Measurements from ENCODE around the gene GSTP1. TPM values are rescaled to one million over a fixed set of nuclear protein-coding genes. Genes with fewer than 3 reads are reported as not detected.

GSTP1 gene
- total RNA-seq, 1 experiment from 2014 or later: 893 TPM

- H3K4me1 ChIP-seq (ENCODE audit: control insufficient read depth in 1 of 2, insufficient read depth in 2 of 2, low read length in 2 of 2): peaks cover 5 to 25% of the 10 kb centered on the region in 2 experiments; a peak in 3 of 4 replicates
- no peaks in the 10 kb centered on the region for H4K20me1 ChIP-seq (ENCODE audit: insufficient read depth)
- H2AFZ ChIP-seq (ENCODE audit: low read depth, low read length, poor library complexity, severe bottlenecking): no peak overlapping the region
- H3K9me2 ChIP-seq (ENCODE audit: insufficient read depth): no peaks in the 10 kb centered on the region
- H3K9me3 ChIP-seq (ENCODE audit: control insufficient read depth in 1 of 2, insufficient read depth in 1 of 2, low read depth in 1 of 2, low read length in 2 of 2): no peaks in the 10 kb centered on the region
- H3K27ac ChIP-seq (ENCODE audit: low read depth, low read length): no peak overlapping the region
- POLR2A ChIA-PET: no interaction called here
- H3K79me2 ChIP-seq (ENCODE audit: insufficient read depth, low read length): no peaks in the 10 kb centered on the region
- H3K36me3 ChIP-seq (ENCODE audit: control insufficient read depth in 1 of 2, insufficient read depth in 2 of 2, low read length in 2 of 2): no peaks in the 10 kb centered on the region
- TF ChIP-seq POLR2A (IDR thresholded peaks at IDR 0.05; ENCODE audit: borderline replicate concordance, extremely low read depth, insufficient read depth, insufficient read length) (no peak), ATF3 (IDR thresholded peaks at IDR 0.05) (no peak)
- TF ChIP-seq, protein P1, sequence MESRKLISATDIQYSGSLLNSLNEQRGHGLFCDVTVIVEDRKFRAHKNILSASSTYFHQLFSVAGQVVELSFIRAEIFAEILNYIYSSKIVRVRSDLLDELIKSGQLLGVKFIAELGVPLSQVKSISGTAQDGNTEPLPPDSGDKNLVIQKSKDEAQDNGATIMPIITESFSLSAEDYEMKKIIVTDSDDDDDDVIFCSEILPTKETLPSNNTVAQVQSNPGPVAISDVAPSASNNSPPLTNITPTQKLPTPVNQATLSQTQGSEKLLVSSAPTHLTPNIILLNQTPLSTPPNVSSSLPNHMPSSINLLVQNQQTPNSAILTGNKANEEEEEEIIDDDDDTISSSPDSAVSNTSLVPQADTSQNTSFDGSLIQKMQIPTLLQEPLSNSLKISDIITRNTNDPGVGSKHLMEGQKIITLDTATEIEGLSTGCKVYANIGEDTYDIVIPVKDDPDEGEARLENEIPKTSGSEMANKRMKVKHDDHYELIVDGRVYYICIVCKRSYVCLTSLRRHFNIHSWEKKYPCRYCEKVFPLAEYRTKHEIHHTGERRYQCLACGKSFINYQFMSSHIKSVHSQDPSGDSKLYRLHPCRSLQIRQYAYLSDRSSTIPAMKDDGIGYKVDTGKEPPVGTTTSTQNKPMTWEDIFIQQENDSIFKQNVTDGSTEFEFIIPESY (IDR thresholded peaks at IDR 0.05; ENCODE audit: extremely low read depth, insufficient replicate concordance, low read length): no peak
- ATAC-seq (no peak), DNase-seq (ENCODE audit: low read depth, low spot score) (no peak)
- no peak overlapping the region for H3K4me2 ChIP-seq (ENCODE audit: low read length)
- CTCF ChIA-PET: interaction anchor here (1.6 kb wide), 1 partner anchor 65 kb away, joined by 4 read pairs; no protein-coding TSS in a partner anchor
- BruUV-seq (replicated peaks): no TSS peak
- no peak overlapping the region for H3K4me3 ChIP-seq (replicated peaks in 1 of 2; ENCODE audit: low read depth in 1 of 2, low read length in 2 of 2)
- no peak overlapping the region for H3K9ac ChIP-seq (ENCODE audit: low read length)
- H3K27me3 ChIP-seq (ENCODE audit: insufficient read depth, low read length): no peaks in the 10 kb centered on the region
- RAD21 ChIA-PET (ENCODE audit: low non-redundant PET in 1 of 2, low total read pairs in 2 of 2, uncharacterized antibody in 2 of 2, unreplicated experiment in 2 of 2): no interaction called here
- intact Hi-C loops (cut with micrococcal nuclease): no loop called here
Observed at GRCh38 chr11:67626970-67627369, 43.4 kb downstream of the GSTP1 start.

- DNase-seq (ENCODE audit: low read depth, low spot score): no peak
- Histone ChIP-seq H3K9me3 (ENCODE audit: control insufficient read depth in 1 of 2, insufficient read depth in 1 of 2, low read depth in 1 of 2, low read length in 2 of 2) (no peaks in the 10 kb centered on the region), H3K4me2 (ENCODE audit: low read length) (no peak overlapping the region), H3K4me3 (replicated peaks in 1 of 2; ENCODE audit: low read depth in 1 of 2, low read length in 2 of 2) (no peak overlapping the region), H3K36me3 (ENCODE audit: control insufficient read depth in 1 of 2, insufficient read depth in 2 of 2, low read length in 2 of 2) (no peaks in the 10 kb centered on the region), H3K79me2 (ENCODE audit: insufficient read depth, low read length) (no peaks in the 10 kb centered on the region), H3K27ac (ENCODE audit: low read depth, low read length) (no peak overlapping the region), H2AFZ (ENCODE audit: low read depth, low read length, poor library complexity, severe bottlenecking) (no peak overlapping the region), H4K20me1 (ENCODE audit: insufficient read depth) (no peaks in the 10 kb centered on the region), H3K9ac (ENCODE audit: low read length) (no peak overlapping the region), H3K4me1 (ENCODE audit: control insufficient read depth in 1 of 2, insufficient read depth in 2 of 2, low read length in 2 of 2) (peaks cover 5 to 25% of the 10 kb centered on the region in 2 experiments; a peak in 3 of 4 replicates), H3K27me3 (ENCODE audit: insufficient read depth, low read length) (no peaks in the 10 kb centered on the region), H3K9me2 (ENCODE audit: insufficient read depth) (no peaks in the 10 kb centered on the region)
- ATAC-seq: no peak
- intact Hi-C loops (cut with micrococcal nuclease): no loop called here
- no TSS peak for BruUV-seq (replicated peaks)
- POLR2A ChIA-PET: no interaction called here
- TF ChIP-seq YY1 (IDR thresholded peaks at IDR 0.05; ENCODE audit: extremely low read depth, insufficient replicate concordance, low read depth, low read length) (no peak), EZH2 (IDR thresholded peaks at IDR 0.05) (no peak), EGR1 (IDR thresholded peaks at IDR 0.05; ENCODE audit: low read depth) (no peak), SRF (IDR thresholded peaks at IDR 0.05; ENCODE audit: low read depth) (no peak)
- TF ChIP-seq, protein P2, sequence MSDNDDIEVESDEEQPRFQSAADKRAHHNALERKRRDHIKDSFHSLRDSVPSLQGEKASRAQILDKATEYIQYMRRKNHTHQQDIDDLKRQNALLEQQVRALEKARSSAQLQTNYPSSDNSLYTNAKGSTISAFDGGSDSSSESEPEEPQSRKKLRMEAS (IDR thresholded peaks at IDR 0.05): no peak
- RAD21 ChIA-PET (ENCODE audit: low non-redundant PET in 1 of 2, low total read pairs in 2 of 2, uncharacterized antibody in 2 of 2, unreplicated experiment in 2 of 2): no interaction called here
- CTCF ChIA-PET: interaction anchor here (1.6 kb wide), 1 partner anchor 64 kb away, joined by 4 read pairs; no protein-coding TSS in a partner anchor
Observed at GRCh38 chr11:67627441-67627811, 43.8 kb downstream of the GSTP1 start.

Measured in HCT116 (cell line).